Keratinocyte (primary cell): Measurements from ENCODE around the gene GATA2. TPM values are rescaled to one million over a fixed set of nuclear protein-coding genes. Genes with fewer than 3 reads are reported as not detected.

Source experiments
- DNase-seq: peaks from one replicate; pipeline ENCODE4 v3.0.0-alpha.2; 2011; ENCODE audit warnings: low read depth, missing footprints, low spot score
- FAIRE-seq: peaks from 2 replicates; lab custom pipeline; 2011; peaks lifted over from hg19 to GRCh38; lab: Jason Lieb, UNC
- H2AFZ ChIP-seq: 2 replicates; pipeline ENCODE4 v1.6.0; 2012; ENCODE audit warnings: low read length, control low read depth, inconsistent platforms; ENCODE audit not compliant: control insufficient read depth
- H3K27ac ChIP-seq: 2 replicates; pipeline ENCODE4 v1.5.1; 2011; ENCODE audit warnings: low read length; ENCODE audit not compliant: control insufficient read depth, insufficient read depth
- H3K27me3 ChIP-seq: 3 replicates; pipeline ENCODE4 v1.6.0; 2011; ENCODE audit warnings: low read length; ENCODE audit not compliant: control insufficient read depth, insufficient read depth; ENCODE audit errors: extremely low read depth
- H3K36me3 ChIP-seq, 2 experiments: 2 replicates in 1 of 2; 3 replicates in 1 of 2; pipeline ENCODE4 v1.5.1; 2011; ENCODE audit warnings: low read length in 2 of 2, mild to moderate bottlenecking in 1 of 2; ENCODE audit not compliant: control insufficient read depth in 2 of 2, insufficient read depth in 2 of 2; ENCODE audit errors: extremely low read depth in 1 of 2
- H3K4me1 ChIP-seq: 3 replicates; pipeline ENCODE4 v1.5.1; 2011; ENCODE audit warnings: low read length; ENCODE audit not compliant: control insufficient read depth, insufficient read depth; ENCODE audit errors: extremely low read depth
- H3K4me2 ChIP-seq: 3 replicates; pipeline ENCODE4 v1.6.0; 2011; ENCODE audit warnings: low read depth, low read length; ENCODE audit not compliant: control insufficient read depth, insufficient read depth; ENCODE audit errors: extremely low read depth
- H3K4me3 ChIP-seq, 3 experiments: fragments of 200-600 bp in 1 of 3; sonication (generic) in 1 of 3; 2 replicates in 2 of 3; 3 replicates in 1 of 3; pipeline ENCODE4 v1.5.1; 2011 to 2016; ENCODE audit warnings: low read length in 3 of 3, mild to moderate bottlenecking in 3 of 3, control low read depth in 2 of 3, inconsistent platforms in 1 of 3, low read depth in 1 of 3, mixed read lengths in 1 of 3, mixed run types in 1 of 3, moderate library complexity in 1 of 3; ENCODE audit not compliant: control insufficient read depth in 2 of 3, insufficient read depth in 2 of 3; ENCODE audit errors: extremely low read depth in 1 of 3
- H3K79me2 ChIP-seq: 2 replicates; pipeline ENCODE4 v1.6.0; 2012; ENCODE audit warnings: low read length; ENCODE audit not compliant: control insufficient read depth, insufficient read depth
- H3K9ac ChIP-seq: 3 replicates; pipeline ENCODE4 v1.6.0; 2011; ENCODE audit warnings: low read length; ENCODE audit not compliant: control insufficient read depth, insufficient read depth; ENCODE audit errors: extremely low read depth
- H3K9me1 ChIP-seq: 3 replicates; pipeline ENCODE4 v1.6.0; 2011; ENCODE audit warnings: low read length; ENCODE audit not compliant: control insufficient read depth, insufficient read depth; ENCODE audit errors: extremely low read depth
- H3K9me3 ChIP-seq: 2 replicates; pipeline ENCODE4 v1.5.1; 2012; ENCODE audit warnings: low read depth, low read length; ENCODE audit not compliant: control insufficient read depth
- H4K20me1 ChIP-seq: 3 replicates; pipeline ENCODE4 v1.6.0; 2011; ENCODE audit warnings: low read length; ENCODE audit not compliant: control insufficient read depth, insufficient read depth; ENCODE audit errors: extremely low read depth
- CTCF ChIP-seq, 3 experiments: IDR thresholded peaks in 1 of 3; conservative IDR thresholded peaks in 1 of 3; optimal IDR thresholded peaks in 1 of 3; 2 replicates in 2 of 3; 3 replicates in 1 of 3; pipeline versions ENCODE3 to v1.5.1; 2011; ENCODE audit warnings: low read length in 3 of 3, mild to moderate bottlenecking in 3 of 3, moderate library complexity in 2 of 3, control low read depth in 1 of 3, inconsistent platforms in 1 of 3; ENCODE audit not compliant: insufficient read depth in 2 of 3; ENCODE audit errors: extremely low read depth in 1 of 3
- EZH2 ChIP-seq: IDR thresholded peaks from one replicate; pipeline ENCODE4 v1.6.1; 2012; ENCODE audit warnings: inconsistent platforms, mild to moderate bottlenecking, low read length, moderate library complexity
- dilution Hi-C: fragments of 300-500 bp; cut with MboI; formaldehyde crosslinking; loops from one replicate; pipeline ENCODE4 v1.7.0; 2020; ENCODE audit warnings: low sequenced_read_pairs; ENCODE audit not compliant: extremely low pct_ligation_motif_present
- polyA plus RNA-seq, 5 experiments: library from polyadenylated mRNA; depleted of rRNA in 3 of 5; stranded (reverse) in 3 of 5; stranded (forward) in 1 of 5; unstranded in 1 of 5; fragments of >200 nt; gene quantifications; 1 replicate in 1 of 5; 2 replicates in 3 of 5; 3 replicates in 1 of 5; pipeline versions ENCODE4 v1.2.1 to v1.2.3, GENCODE V29; 2011 to 2012; ENCODE audit warnings: missing spikeins in 2 of 5, low read depth in 1 of 5, low replicate concordance in 1 of 5

The GATA2 gene
- polyA plus RNA-seq, 1 donor (not counting 4 experiments of a cell fraction or from before 2014, with no cell fraction given) = not detected

GRCh38 chr3:128442070-128442469, 50.9 kb downstream of the GATA2 start:
- dilution Hi-C loops = no loop called here
- Histone ChIP-seq H3K27ac (no peak overlapping the region), H3K4me3 (no peak overlapping the region), H3K36me3 (no peaks in the 10 kb centered on the region), H3K9me1 (no peaks in the 10 kb centered on the region), H3K9me3 (no peaks in the 10 kb centered on the region), H3K9ac (no peak overlapping the region), H4K20me1 (no peaks in the 10 kb centered on the region), H3K27me3 (peaks cover 10% of the 10 kb centered on the region), H3K79me2 (no peaks in the 10 kb centered on the region), H3K4me2 (no peak overlapping the region), H2AFZ (no peak overlapping the region), H3K4me1 (no peaks in the 10 kb centered on the region)
- TF ChIP-seq EZH2 = no peak
- FAIRE-seq (no peak), DNase-seq (no peak)

GRCh38 chr3:128439226-128439625, 53.8 kb downstream of the GATA2 start:
- no peak overlapping the region for H2AFZ ChIP-seq

More at GRCh38 chr3:128439226-128439625, 53.8 kb downstream of the GATA2 start:
- Histone ChIP-seq H3K9me1 (no peaks in the 10 kb centered on the region), H3K4me3 (no peak overlapping the region), H3K27me3 (peaks cover 24% of the 10 kb centered on the region), H4K20me1 (peaks cover 3% of the 10 kb centered on the region), H3K79me2 (no peaks in the 10 kb centered on the region), H3K9me3 (no peaks in the 10 kb centered on the region), H3K9ac (no peak overlapping the region), H3K4me2 (no peak overlapping the region), H3K36me3 (no peaks in the 10 kb centered on the region), H3K27ac (no peak overlapping the region), H3K4me1 (no peaks in the 10 kb centered on the region)
- TF ChIP-seq EZH2 (no peak), CTCF (optimal IDR thresholded peaks at IDR 0.05 in 1 of 3, IDR thresholded peaks at IDR 0.05 in 1 of 3, conservative IDR thresholded peaks at IDR 0.05 in 1 of 3; ENCODE audit: extremely low read depth in 1 of 3, insufficient read depth in 2 of 3, low read length in 3 of 3) (no peak)
- no peak for FAIRE-seq
- dilution Hi-C loops = no loop called here
- no peak for DNase-seq
